ENCODE data around the gene ASXL2. TPM values are rescaled to one million over a fixed set of nuclear protein-coding genes. Genes with fewer than 3 reads are reported as not detected.

Gene ASXL2
- total RNA-seq, 1 experiment from 2014 or later = 32.7 TPM

- Histone ChIP-seq H2BK5ac (ENCODE audit: insufficient read length, low read length) (no peak overlapping the region), H3K14ac (ENCODE audit: insufficient read depth, low read length) (no peak overlapping the region), H3K4me2 (ENCODE audit: insufficient read depth, insufficient read length, low read length) (no peak overlapping the region), H3K23me2 (ENCODE audit: insufficient read length, low read depth, low read length, poor library complexity, severe bottlenecking) (no peaks in the 10 kb centered on the region), H3K9me3 (ENCODE audit: control insufficient read depth, low read depth, low read length) (no peaks in the 10 kb centered on the region), H3K4ac (ENCODE audit: low read depth, low read length) (no peak overlapping the region), H2BK15ac (ENCODE audit: low read depth, low read length) (no peak overlapping the region), H3K27ac (ENCODE audit: insufficient read length, low read depth, low read length) (no peak overlapping the region), H2BK120ac (ENCODE audit: low read depth, low read length, poor library complexity, severe bottlenecking) (no peak overlapping the region), H3K27me3 (ENCODE audit: insufficient read depth, low read length) (no peaks in the 10 kb centered on the region), H4K20me1 (ENCODE audit: control insufficient read depth, insufficient read depth, insufficient read length) (no peaks in the 10 kb centered on the region), H3K79me1 (ENCODE audit: insufficient read depth, low read depth, low read length, poor library complexity, severe bottlenecking) (no peaks in the 10 kb centered on the region), H4K8ac (replicated peaks; ENCODE audit: insufficient read length, low read depth, low read length) (no peak overlapping the region), H3K18ac (ENCODE audit: insufficient read length, low read depth, low read length) (no peak overlapping the region), H3K23ac (ENCODE audit: insufficient read length, low read depth, low read length) (no peak overlapping the region), H2BK20ac (ENCODE audit: low read depth, low read length, poor library complexity, severe bottlenecking) (no peak overlapping the region), H3K56ac (ENCODE audit: insufficient read length, low read depth, low read length) (no peak overlapping the region), H2AK5ac (ENCODE audit: insufficient read length, low read length) (no peak overlapping the region), H3K79me2 (ENCODE audit: insufficient read depth, low read length) (no peaks in the 10 kb centered on the region), H2AFZ (ENCODE audit: low read length) (no peak overlapping the region), H3K9ac (ENCODE audit: extremely low read depth, insufficient read length, low read length) (no peak overlapping the region), H3K4me1 (ENCODE audit: insufficient read depth, low read length) (no peaks in the 10 kb centered on the region), H2BK12ac (ENCODE audit: insufficient read length, low read depth, low read length) (no peak overlapping the region), H4K91ac (ENCODE audit: insufficient read length, low read depth, low read length) (no peak overlapping the region), H4K5ac (ENCODE audit: insufficient read length, low read depth, low read length) (no peak overlapping the region), H3T11ph (ENCODE audit: low read length) (no peak overlapping the region)
- peaks cover 6 to 7% of the 10 kb centered on the region in 2 experiments for H3K4me1 Mint-ChIP-seq
- TF ChIP-seq, protein P1, sequence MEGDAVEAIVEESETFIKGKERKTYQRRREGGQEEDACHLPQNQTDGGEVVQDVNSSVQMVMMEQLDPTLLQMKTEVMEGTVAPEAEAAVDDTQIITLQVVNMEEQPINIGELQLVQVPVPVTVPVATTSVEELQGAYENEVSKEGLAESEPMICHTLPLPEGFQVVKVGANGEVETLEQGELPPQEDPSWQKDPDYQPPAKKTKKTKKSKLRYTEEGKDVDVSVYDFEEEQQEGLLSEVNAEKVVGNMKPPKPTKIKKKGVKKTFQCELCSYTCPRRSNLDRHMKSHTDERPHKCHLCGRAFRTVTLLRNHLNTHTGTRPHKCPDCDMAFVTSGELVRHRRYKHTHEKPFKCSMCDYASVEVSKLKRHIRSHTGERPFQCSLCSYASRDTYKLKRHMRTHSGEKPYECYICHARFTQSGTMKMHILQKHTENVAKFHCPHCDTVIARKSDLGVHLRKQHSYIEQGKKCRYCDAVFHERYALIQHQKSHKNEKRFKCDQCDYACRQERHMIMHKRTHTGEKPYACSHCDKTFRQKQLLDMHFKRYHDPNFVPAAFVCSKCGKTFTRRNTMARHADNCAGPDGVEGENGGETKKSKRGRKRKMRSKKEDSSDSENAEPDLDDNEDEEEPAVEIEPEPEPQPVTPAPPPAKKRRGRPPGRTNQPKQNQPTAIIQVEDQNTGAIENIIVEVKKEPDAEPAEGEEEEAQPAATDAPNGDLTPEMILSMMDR (conservative IDR thresholded peaks at IDR 0.05) = no peak
- no peak for DNase-seq
- no peak overlapping the region for H3K4me3 Mint-ChIP-seq
- no peaks in the 10 kb centered on the region for H3K9me3 Mint-ChIP-seq
- no CpG with 5 or more reads among the region's 7 CpGs for WGBS (ENCODE audit: extremely low coverage, insufficient read length, low lambda C conversion rate)
- no peaks in the 10 kb centered on the region for H3K36me3 Mint-ChIP-seq (ENCODE audit: insufficient read depth in 1 of 3, low read depth in 3 of 3)
- H3K27me3 Mint-ChIP-seq (ENCODE audit: low read depth) = no peaks in the 10 kb centered on the region; the same call in 1 of the 2 replicates
- H3K27ac Mint-ChIP-seq = no peak overlapping the region
Measured at GRCh38 chr2:25895018-25895417, 16.7 kb upstream of the ASXL2 start.
